Astrocyte of the spinal cord (primary cell): ENCODE results near the gene SLC6A3.

Source experiments
- DNase-seq: peaks from one replicate; pipeline ENCODE4 v3.0.0; 2011; ENCODE audit warnings: low read depth, low spot score
- H3K4me3 ChIP-seq: 2 replicates; pipeline ENCODE4 v1.5.1; 2011; ENCODE audit warnings: low read depth, mild to moderate bottlenecking, low read length, moderate library complexity
- in situ Hi-C: cut with HindIII; loops from 2 replicates; pipeline ENCODE4 v1.10.0; 2017; ENCODE audit warnings: low sequenced_read_pairs
- TF ChIP-seq, protein P1 (sequence below): IDR thresholded peaks from 2 replicates; pipeline ENCODE4 v1.5.1; 2012; ENCODE audit warnings: low read depth, mild to moderate bottlenecking, low read length, inconsistent platforms

The SLC6A3 gene

DNA sequence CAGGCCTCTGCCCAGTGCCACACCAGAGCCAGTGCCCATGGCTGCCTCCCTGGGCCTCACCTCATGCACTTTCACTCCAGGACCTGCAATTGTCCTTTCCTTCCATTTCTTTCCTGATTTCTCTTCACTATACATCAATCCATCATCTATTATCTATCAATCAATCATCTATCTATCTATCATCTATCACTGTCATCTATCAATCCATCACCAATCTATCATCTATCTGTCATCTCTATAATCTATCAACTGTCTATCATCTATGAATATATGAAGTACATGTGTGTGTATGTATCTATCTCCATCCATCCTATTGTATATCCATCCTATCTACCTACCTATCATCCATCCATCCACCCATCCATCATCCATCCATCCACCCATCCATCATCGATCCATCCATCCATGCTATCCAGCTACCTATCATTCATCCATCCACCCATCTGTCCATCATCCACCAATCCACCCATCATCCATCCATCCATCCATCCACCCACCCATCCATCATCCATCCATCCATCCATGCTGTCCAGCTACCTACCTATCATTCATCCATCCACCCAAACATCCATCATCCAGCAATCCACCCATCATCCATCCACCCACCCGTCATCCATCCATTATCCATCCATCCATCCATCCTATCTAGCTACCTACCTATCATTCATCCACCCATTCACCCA, 26.9 kb downstream of the SLC6A3 start:
- in situ Hi-C loops = no loop called here
- DNase-seq = no peak
- H3K4me3 ChIP-seq = no peak overlapping the region
- TF ChIP-seq, protein P1, sequence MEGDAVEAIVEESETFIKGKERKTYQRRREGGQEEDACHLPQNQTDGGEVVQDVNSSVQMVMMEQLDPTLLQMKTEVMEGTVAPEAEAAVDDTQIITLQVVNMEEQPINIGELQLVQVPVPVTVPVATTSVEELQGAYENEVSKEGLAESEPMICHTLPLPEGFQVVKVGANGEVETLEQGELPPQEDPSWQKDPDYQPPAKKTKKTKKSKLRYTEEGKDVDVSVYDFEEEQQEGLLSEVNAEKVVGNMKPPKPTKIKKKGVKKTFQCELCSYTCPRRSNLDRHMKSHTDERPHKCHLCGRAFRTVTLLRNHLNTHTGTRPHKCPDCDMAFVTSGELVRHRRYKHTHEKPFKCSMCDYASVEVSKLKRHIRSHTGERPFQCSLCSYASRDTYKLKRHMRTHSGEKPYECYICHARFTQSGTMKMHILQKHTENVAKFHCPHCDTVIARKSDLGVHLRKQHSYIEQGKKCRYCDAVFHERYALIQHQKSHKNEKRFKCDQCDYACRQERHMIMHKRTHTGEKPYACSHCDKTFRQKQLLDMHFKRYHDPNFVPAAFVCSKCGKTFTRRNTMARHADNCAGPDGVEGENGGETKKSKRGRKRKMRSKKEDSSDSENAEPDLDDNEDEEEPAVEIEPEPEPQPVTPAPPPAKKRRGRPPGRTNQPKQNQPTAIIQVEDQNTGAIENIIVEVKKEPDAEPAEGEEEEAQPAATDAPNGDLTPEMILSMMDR = no peak

DNA sequence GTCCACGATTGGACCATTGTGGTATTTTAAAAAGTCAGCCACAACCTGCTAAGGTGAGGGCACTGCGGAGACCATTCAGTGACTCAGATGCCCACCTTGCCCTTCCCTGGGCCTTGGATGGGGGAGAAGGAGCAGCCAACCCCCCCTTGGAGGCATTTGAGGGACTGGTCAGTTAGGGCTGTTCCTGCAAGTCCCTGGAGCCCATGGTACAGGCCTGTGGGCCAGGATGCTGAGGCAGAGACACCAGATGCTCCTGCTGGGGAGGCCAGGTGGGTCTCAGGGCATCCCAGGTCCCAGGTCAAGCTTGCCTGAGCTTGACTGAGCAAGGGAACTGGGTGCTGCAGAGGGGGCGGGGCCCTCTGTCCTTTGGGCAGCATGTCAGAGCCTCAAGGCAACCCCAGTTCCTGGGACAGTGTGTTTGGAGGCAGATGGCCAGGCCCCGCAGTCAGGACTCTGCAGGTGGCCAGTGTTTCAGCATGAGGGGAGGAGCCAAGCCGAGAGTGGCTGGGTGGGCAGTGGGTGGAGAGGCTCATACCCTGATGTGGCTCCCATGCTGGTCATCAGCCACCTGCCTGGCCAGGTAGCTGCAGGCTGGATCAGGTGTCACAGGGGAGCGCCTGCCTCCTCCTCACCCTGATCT, 27.5 kb downstream of the SLC6A3 start:
- no peak for DNase-seq
- in situ Hi-C loops = no loop called here
- TF ChIP-seq, protein P1 = no peak
- H3K4me3 ChIP-seq = no peak overlapping the region

DNA sequence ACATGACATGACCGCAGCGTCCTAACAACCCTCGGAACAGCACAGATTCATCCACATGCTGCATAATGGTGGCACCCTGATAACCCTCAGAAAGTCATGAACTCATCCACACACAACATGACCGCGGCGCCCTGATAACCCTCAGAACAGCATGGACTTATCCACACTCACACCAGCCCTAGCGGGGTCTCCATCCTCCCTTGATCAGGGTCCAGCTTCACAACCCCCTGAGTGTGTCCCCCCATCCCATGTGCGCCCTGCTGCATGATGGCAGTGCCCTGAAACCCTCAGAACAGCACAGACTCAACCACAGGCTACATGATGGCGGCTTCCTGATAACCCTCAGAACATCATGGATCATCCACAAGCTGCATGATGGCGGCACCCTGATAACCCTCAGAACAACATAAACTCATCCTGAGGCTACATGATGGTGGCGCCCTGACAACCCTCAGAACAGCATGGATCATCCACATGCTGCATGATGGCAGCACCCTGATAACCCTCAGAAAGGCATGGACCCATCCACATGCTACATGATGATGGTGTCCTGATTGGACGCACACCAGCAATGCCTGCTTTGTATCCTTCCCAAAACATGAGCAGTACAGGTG, 28.3 kb downstream of the SLC6A3 start:
- TF ChIP-seq, protein P1 = no peak
- in situ Hi-C loops = no loop called here
- H3K4me3 ChIP-seq = no peak overlapping the region
- DNase-seq = no peak

DNA sequence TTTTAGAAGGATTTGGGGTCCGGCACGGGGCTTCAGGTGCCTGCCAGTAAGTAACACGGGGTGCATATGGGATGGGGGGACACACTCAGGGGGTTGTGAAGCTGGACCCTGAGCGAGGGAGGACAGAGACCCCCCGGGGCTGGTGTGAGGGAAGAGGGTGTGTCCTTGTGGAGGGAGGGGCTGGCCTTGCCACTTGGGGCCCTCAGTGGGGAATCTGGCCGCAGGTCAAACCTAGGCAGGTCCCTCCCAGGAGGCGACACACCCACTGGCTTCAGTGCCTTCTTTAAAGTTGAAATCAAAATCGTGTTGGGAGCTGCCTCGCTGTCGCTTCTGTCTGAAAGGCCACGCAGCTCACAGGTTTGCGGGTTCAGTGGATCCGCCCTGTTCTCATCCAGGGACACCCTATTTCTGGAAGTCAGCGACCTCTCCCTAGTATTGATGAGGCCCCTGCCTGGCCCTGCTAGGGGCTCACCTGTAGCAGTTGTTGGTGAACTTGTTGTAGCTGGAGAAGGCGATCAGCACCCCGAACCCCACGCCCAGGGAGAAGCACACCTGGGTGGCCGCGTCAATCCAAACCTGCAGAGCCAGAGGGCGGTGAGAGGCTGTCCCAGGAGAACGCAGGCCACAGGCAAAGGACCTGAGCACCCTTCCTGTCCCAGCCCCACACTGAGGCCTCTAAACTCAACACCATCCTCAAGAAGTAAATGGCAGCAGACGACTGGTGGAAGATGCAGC, 29.4 kb downstream of the SLC6A3 start:
- no peak for DNase-seq
- in situ Hi-C loops = no loop called here
- TF ChIP-seq, protein P1 = no peak
- H3K4me3 ChIP-seq = no peak overlapping the region

DNA sequence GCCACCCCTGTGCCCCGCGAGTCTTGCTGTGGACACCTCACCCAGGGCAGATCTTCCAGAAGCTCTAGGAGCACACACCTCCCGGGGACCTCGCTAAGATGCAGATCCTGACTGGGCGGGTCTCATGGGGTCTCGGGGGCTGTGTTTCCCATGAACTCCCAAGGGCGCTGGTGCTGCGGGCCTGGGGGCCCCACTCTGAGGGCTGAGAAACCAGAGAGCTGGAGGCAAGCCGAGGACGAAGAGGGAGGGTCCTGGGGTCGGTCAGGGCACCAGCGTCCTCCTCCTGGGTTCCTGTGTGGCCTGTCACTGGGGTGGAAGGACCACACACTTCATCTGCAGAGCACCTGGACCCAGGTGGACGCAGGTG, 30.2 kb downstream of the SLC6A3 start:
- in situ Hi-C loops = no loop called here
- no peak overlapping the region for H3K4me3 ChIP-seq
- TF ChIP-seq, protein P1 = no peak
- DNase-seq = no peak

DNA sequence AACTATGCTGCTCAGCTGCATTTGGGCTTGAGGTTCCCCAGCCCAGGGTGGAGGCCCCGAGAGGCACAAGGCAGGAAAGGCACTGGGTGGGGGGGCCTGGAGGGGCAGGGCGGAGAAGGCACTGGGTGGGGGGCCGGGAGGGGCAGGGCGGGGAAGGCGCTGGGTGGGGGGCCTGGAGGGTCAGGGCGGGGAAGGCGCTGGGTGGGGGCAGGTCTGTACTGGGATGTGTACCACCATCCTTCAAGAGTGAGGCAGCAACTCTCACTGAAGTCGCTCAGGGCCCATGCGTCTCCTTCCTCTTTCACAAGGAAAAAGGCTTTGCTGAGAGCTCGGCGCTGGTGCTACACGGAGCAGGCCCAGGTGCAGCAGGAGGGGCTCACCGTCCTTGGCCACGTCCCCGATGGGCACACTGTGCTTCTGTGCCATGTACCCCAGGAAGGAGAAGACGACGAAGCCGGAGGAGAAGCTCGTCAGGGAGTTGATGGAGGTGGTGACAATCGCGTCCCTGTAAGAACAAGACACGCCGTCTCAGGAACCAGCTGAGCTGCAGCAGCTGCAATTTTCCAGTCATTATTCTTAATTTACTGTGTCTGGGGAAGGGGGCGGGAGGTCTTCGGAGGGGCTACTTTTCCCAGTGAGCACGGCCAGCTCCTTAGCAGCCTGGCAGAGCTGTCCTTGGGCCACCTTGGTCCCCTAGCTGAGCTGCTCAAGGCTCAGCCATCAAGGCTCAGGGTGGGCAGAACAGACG, 30.8 kb downstream of the SLC6A3 start:
- no peak overlapping the region for H3K4me3 ChIP-seq
- TF ChIP-seq, protein P1 = no peak
- DNase-seq = no peak
- in situ Hi-C loops = no loop called here
